ENCODE data around the gene TAAR1. TPM values are rescaled to one million over a fixed set of nuclear protein-coding genes. Genes with fewer than 3 reads are reported as not detected.
"Not testable (repeated sequence)": the region's sequence is repeated elsewhere in the genome, so short reads cannot be mapped to it uniquely, and the experiment has no call there.

Gene TAAR1
- polyA plus RNA-seq, 1 of the 3 experiments (the other 2 are of a cell fraction) = not detected

DNA sequence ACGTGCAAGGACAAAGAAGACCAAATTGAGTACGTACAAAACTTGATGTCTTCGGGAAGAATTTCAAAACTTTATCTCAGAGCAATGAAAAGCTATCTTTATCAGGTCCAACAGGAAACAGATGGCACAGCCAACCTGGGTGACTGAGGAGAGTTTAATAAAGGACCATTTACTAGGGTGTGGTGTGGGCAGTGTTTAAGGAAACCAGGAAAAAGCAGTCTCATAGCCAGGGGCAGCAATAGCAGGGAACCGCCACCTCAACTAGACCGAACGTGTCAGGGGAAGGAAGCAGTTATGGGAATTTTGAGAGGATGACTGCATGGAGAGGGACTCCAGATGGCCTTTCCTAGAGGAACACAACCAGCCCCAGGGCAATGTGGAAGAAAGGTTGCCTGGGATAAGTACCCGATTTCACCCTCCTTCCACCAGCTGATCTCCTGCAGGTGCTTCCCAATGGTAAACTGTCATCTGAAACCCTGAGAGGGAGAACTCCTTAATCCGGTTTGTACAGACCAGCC is 54.3 kb downstream of the TAAR1 start (continued):
- TF ChIP-seq FOSL2 (IDR thresholded peaks at IDR 0.05; ENCODE audit: borderline replicate concordance, low read depth) (no peak), RAD21 (IDR thresholded peaks at IDR 0.05; ENCODE audit: low read length) (no peak), EZH2phosphoT487 (IDR thresholded peaks at IDR 0.05; ENCODE audit: borderline replicate concordance, low read depth) (no peak), GATA2 (CRISPR knock-in tag; IDR thresholded peaks at IDR 0.05) (no peak), MEF2A (IDR thresholded peaks at IDR 0.05; ENCODE audit: borderline replicate concordance, low read depth) (no peak), JUND (IDR thresholded peaks at IDR 0.05) (no peak)
- TF ChIP-seq, protein P1, sequence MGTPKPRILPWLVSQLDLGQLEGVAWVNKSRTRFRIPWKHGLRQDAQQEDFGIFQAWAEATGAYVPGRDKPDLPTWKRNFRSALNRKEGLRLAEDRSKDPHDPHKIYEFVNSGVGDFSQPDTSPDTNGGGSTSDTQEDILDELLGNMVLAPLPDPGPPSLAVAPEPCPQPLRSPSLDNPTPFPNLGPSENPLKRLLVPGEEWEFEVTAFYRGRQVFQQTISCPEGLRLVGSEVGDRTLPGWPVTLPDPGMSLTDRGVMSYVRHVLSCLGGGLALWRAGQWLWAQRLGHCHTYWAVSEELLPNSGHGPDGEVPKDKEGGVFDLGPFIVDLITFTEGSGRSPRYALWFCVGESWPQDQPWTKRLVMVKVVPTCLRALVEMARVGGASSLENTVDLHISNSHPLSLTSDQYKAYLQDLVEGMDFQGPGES (IDR thresholded peaks at IDR 0.05; ENCODE audit: low read depth, low read length) = no peak
- TF ChIP-seq, protein P2, sequence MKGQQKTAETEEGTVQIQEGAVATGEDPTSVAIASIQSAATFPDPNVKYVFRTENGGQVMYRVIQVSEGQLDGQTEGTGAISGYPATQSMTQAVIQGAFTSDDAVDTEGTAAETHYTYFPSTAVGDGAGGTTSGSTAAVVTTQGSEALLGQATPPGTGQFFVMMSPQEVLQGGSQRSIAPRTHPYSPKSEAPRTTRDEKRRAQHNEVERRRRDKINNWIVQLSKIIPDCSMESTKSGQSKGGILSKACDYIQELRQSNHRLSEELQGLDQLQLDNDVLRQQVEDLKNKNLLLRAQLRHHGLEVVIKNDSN (IDR thresholded peaks at IDR 0.05; ENCODE audit: borderline replicate concordance, low read depth) = no peak

DNA sequence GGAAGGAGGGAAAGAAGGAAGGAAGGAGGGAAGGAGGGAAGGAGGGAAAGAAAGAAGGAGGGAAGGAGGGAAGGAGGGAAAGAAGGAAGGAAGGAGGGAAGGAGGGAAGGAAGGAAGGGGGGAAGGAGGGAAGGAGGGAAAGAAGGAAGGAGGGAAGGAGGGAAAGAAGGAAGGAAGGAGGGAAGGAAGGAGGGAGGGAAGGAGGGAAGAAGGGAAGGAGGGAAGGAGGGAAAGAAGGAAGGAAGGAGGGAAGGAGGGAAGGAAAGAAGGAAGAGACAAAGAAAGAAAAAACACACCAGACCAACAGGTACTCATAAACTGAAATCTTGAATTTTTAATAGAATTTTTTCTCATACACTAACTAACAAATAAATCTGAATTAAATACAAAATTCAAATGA is 58.1 kb downstream of the TAAR1 start:
- H3K9me3 ChIP-seq; POLR2A ChIA-PET; H3F3A ChIP-seq (replicated peaks; ENCODE audit: insufficient read depth); H3K4me3 ChIP-seq (ENCODE audit: low read depth in 2 of 2, low read length in 1 of 2); H3K4me2 ChIP-seq; H4K20me1 ChIP-seq (ENCODE audit: insufficient read depth); H3K79me2 ChIP-seq (ENCODE audit: insufficient read depth); H3K4me1 ChIP-seq (ENCODE audit: control insufficient read depth in 1 of 2, insufficient read depth in 2 of 2, low read depth in 1 of 2, low read length in 1 of 2); H3K27me3 ChIP-seq (ENCODE audit: insufficient read depth); H3K9me2 ChIP-seq; H3K36me3 ChIP-seq (replicated peaks in 1 of 2; ENCODE audit: control insufficient read depth in 1 of 2, insufficient read depth in 2 of 2, low read length in 1 of 2); DNase-seq; H2AFZ ChIP-seq (ENCODE audit: low read depth); H3K27ac ChIP-seq (ENCODE audit: low read depth in 2 of 2, low read length in 1 of 2); H3K9ac ChIP-seq: not testable (repeated sequence)
- CTCF ChIA-PET = interaction anchor here (0.6 kb wide), 1 partner anchor 48 kb away, joined by 3 read pairs; no protein-coding TSS in a partner anchor

DNA sequence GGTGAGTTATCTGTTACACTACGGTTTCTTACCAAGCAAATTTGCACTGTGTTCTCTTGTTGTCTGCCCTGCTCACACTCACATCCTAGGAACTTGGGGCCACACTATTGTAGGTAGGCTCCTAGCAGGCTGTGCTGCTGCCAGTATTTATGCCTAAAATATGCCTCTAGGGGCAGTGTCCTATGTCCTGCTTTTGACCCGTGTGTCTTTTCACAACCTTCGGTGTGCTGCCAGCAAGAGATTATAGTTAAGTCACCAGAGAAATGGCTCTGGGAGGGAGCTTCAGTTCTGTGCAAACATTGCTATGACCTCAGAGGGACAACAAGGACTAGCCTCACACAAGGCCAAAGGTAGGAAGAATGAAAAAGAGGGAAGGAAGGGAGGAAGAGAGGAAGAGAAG is 60.5 kb downstream of the TAAR1 start:
- H3K4me2 ChIP-seq = no peak overlapping the region
- H3K4me1 ChIP-seq (ENCODE audit: control insufficient read depth in 1 of 2, insufficient read depth in 2 of 2, low read depth in 1 of 2, low read length in 1 of 2) = no peaks in the 10 kb centered on the region
- H3K4me3 ChIP-seq (ENCODE audit: low read depth in 2 of 2, low read length in 1 of 2) = no peak overlapping the region
- TF ChIP-seq, protein P3, sequence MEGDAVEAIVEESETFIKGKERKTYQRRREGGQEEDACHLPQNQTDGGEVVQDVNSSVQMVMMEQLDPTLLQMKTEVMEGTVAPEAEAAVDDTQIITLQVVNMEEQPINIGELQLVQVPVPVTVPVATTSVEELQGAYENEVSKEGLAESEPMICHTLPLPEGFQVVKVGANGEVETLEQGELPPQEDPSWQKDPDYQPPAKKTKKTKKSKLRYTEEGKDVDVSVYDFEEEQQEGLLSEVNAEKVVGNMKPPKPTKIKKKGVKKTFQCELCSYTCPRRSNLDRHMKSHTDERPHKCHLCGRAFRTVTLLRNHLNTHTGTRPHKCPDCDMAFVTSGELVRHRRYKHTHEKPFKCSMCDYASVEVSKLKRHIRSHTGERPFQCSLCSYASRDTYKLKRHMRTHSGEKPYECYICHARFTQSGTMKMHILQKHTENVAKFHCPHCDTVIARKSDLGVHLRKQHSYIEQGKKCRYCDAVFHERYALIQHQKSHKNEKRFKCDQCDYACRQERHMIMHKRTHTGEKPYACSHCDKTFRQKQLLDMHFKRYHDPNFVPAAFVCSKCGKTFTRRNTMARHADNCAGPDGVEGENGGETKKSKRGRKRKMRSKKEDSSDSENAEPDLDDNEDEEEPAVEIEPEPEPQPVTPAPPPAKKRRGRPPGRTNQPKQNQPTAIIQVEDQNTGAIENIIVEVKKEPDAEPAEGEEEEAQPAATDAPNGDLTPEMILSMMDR (IDR thresholded peaks at IDR 0.05) = peak; percentile 40; the same call in 1 of the 2 replicates
- TF ChIP-seq RAD21 (IDR thresholded peaks at IDR 0.05; ENCODE audit: low read length) = no peak
- TF ChIP-seq, protein P4, sequence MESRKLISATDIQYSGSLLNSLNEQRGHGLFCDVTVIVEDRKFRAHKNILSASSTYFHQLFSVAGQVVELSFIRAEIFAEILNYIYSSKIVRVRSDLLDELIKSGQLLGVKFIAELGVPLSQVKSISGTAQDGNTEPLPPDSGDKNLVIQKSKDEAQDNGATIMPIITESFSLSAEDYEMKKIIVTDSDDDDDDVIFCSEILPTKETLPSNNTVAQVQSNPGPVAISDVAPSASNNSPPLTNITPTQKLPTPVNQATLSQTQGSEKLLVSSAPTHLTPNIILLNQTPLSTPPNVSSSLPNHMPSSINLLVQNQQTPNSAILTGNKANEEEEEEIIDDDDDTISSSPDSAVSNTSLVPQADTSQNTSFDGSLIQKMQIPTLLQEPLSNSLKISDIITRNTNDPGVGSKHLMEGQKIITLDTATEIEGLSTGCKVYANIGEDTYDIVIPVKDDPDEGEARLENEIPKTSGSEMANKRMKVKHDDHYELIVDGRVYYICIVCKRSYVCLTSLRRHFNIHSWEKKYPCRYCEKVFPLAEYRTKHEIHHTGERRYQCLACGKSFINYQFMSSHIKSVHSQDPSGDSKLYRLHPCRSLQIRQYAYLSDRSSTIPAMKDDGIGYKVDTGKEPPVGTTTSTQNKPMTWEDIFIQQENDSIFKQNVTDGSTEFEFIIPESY (IDR thresholded peaks at IDR 0.05; ENCODE audit: borderline replicate concordance, low read depth) = no peak
- no peak for TF ChIP-seq EZH2phosphoT487 (IDR thresholded peaks at IDR 0.05; ENCODE audit: borderline replicate concordance, low read depth)
- no peak for TF ChIP-seq POLR2AphosphoS5 (IDR thresholded peaks at IDR 0.05; ENCODE audit: low read depth, low read length)
- TF ChIP-seq, protein P2 (IDR thresholded peaks at IDR 0.05; ENCODE audit: borderline replicate concordance, low read depth) = no peak
- no peaks in the 10 kb centered on the region; the same call in 1 of the 2 replicates for H3K27me3 ChIP-seq (ENCODE audit: insufficient read depth)
- no peaks in the 10 kb centered on the region for H3F3A ChIP-seq (replicated peaks; ENCODE audit: insufficient read depth)
- H3K36me3 ChIP-seq (replicated peaks in 1 of 2; ENCODE audit: control insufficient read depth in 1 of 2, insufficient read depth in 2 of 2, low read length in 1 of 2) = no peaks in the 10 kb centered on the region
- ChIA-PET CTCF (interaction anchor here (1.0 kb wide), 1 partner anchor 24 kb away, joined by 3 read pairs; no protein-coding TSS in a partner anchor), POLR2A (no interaction called here)
- H3K79me2 ChIP-seq (ENCODE audit: insufficient read depth) = no peaks in the 10 kb centered on the region
- H4K20me1 ChIP-seq (ENCODE audit: insufficient read depth) = no peaks in the 10 kb centered on the region
- H2AFZ ChIP-seq (ENCODE audit: low read depth) = no peak overlapping the region
- no peaks in the 10 kb centered on the region for H3K9me3 ChIP-seq
- H3K9ac ChIP-seq = no peak overlapping the region
- H3K27ac ChIP-seq (ENCODE audit: low read depth in 2 of 2, low read length in 1 of 2) = no peak overlapping the region
- DNase-seq = peak; percentile 3
- WGBS (ENCODE audit: low lambda C conversion rate) = 1% methylated on average over 3 of the region's 3 CpGs
- H3K9me2 ChIP-seq = no peaks in the 10 kb centered on the region
